Measurements from ENCODE around the gene SH3D19.
A peak's percentile ranks its signal among the peaks of the same experiment; 100 is the strongest.
"Not testable (repeated sequence)": the region's sequence is repeated elsewhere in the genome, so short reads cannot be mapped to it uniquely, and the experiment has no call there.

Gene SH3D19

DNA sequence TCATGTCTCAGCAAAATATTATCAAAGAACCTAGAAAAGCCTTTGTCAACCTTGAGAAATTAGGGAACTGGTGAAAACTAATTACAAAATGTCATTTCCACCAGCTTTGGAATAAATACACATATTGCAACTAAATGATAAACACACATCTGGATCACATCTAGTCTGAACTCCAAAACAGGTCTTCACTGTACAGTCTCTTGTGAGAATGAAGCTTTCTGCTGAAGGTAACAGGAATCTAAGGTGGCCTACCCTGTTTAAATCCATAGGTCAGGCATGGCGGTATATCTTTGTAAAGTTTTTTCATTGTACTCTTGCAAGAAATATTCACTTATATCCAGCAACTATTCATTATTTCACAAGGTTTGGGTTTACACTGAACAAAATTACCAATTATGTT is 1.7 kb downstream of the SH3D19 start:
- DNase-seq, result no peak

DNA sequence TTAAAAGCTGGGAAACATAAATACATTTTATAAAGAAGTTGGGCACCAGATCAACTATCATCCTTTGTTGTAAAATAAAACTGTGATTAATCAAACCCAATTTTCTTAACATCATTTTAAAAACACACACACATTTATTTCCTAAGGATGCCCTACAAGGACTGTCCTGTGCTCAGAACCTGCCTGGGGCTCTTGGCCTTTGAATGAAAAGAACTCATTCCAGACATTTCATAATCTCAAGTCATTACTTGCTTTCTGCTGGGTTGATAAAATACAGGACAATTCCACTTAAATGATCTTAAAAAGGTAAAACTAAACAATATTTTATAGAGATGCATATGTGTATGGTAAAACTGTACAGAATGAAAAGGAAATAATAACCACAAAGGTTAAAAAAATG is 2.8 kb downstream of the SH3D19 start:
- DNase-seq, result no peak

DNA sequence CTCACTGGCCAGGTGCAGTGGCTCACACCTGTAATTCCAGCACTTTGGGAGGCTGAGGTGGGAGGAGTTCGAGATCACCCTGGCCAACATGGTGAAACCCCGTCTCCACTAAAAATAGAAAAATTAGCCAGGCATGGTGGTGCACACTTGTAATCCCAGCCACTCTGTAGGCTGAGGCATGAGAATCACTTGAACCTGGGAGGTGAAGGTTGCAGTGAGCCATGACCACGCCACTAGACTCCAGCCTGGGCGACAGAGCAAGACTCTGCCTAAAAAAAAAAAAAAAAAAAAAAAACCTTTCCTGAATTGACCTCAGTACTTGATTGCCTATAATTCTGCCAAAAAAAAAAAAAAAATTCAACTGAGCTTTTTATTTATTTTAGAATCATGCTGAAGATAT is 3.2 kb downstream of the SH3D19 start:
- not testable (repeated sequence) for DNase-seq

DNA sequence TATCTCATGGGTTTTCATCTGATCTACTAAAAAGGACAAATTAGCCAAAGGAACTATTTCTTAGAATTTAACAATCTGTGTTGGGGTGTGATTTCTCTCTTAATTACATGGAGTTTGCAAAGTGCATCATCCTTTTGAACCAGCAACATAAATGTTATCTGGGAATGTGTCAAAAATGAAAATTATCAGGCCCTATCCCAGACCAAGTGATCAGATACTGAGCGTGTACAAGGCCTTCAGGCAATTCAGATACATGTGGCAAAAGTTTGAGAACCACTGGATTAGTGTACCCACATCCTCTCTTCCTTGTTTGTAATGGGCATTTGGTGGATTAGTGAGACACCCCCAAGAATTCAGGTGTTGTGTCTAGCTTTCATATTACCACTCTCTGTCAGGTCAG is 3.8 kb downstream of the SH3D19 start:
- no peak for DNase-seq

DNA sequence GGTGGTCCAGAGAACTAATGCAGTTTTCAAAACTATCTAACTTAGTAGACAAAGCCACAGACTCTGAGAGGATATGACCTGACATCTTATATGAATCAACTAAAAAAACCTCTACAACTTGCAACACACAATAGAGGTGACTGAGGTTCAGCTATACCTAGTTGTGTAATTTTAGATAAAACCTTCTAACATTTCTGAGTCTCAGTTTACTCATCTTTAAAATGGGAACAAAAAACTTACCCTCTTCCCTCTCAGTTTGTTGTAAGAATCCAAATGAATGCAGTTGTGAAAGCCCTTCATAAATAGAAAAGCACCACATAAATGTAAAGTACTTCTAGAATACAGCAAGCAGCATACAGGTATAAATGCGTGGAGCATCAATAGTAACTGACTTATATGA is 5.9 kb downstream of the SH3D19 start:
- no peak for DNase-seq

DNA sequence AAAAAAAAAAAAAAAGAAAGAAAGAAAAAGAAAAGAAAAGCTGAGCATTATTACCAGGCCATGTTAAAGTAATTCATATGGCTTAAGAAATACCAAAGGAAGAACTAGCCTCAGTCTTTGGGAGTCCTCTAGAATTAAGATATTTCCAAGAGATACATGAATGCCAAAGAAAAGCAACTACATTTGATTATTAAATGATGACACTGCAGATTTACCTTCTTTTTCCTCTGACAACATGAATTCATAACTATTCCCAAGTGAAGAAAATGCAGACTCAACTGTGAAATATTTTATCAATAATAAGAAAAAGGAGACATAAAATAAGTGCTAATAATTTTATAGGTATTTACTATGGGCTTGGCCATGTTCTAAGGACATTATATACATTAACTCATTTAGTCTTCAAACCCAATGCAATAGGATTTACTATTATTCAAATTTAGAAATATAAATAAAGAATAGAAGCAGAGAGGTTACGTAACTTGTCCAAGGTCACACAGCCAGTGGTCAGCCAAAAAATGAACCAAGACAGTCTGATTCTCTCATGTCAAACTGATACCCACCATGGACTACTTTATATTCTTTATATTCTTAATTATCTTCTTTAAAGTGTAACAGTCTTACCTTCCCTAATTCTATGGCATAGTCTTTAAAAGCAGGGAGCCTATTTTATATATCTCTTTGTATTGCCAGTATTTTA is 6.9 kb downstream of the SH3D19 start:
- DNase-seq, result no peak

DNA sequence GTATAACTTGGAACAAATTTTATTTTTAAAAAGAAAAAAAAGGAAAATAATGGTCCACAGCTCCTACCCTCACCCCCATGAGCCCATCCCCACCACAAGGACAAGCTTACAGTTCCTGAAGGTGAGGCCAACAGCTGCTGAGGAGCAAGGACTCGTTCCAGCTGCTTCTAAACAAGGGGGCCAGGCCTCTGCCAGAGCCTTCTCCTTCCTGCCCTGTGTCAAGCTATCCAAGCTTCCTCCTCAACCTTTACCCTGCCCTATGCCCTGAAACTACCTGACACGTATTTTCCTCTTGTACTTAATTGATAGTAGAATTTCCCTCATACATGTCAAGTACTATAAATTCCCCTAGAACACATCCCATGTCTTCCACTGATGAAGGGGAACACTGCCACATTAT is 8.8 kb downstream of the SH3D19 start:
- no peak for DNase-seq

DNA sequence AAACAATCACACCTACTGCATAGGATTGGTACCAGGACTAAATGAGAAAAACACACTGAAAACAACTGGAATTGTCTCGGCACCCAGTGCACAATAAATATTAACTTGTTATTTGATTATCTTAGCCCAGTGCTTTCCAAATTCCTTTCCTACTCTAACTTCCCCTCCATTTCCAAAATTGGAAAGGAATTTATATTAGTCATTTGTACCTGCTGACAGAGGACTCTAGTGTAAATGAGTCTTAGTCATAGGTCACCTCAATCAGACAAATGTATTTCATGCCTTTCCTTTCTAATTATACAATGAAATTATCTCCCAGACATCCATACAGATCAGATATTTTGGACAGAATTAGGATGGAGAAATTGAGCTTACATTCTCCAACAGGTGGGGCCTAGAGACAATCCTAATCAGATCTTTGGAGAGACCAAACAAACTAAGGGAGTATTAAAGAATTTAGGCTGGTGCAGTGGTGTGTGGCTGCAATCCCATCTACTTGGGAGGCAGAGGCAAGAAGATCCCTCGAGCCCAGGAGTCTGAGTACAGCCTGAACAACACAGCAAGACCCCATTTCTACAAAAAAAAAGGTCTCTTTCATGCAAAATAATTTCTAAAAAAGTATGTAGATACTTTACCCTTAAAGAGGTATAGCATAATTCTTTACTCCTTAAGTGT is 10.1 kb downstream of the SH3D19 start:
- no peak for DNase-seq

DNA sequence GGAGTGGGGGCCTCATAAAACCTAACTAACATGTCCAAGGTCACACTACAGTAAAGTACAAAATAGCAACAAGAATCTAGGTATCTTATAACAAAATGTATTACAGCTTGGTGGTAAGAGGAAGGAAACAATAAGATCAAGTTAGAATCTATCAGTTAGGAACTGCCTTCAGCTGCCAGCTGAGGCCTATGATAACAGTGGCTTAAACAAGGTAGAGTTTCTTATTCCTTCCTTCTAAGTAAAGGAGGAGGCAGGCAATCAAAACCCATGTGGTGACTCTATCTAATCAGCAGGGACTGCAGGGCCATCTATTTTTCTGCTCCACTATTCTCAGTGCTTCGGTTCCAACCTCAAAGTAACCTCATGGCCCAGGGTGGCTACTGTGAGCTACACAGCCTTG is 10.9 kb downstream of the SH3D19 start:
- DNase-seq, result no peak

DNA sequence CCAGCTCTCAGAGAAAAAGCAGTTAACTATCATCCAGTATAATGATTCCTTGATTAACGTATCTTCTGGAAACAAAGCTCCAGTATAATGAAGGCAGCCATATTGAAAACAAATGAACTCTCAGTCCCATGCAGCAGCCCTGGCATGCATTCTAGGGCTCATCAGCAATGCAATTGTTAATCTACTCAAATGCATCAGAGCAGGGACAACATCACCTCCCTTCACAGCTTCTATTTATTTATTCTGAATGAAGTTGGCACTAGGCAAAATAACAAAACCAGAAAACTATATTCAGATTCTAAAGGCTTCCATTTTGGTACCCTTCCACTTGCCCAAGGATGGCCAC is 11.4 kb downstream of the SH3D19 start:
- no peak for DNase-seq

DNA sequence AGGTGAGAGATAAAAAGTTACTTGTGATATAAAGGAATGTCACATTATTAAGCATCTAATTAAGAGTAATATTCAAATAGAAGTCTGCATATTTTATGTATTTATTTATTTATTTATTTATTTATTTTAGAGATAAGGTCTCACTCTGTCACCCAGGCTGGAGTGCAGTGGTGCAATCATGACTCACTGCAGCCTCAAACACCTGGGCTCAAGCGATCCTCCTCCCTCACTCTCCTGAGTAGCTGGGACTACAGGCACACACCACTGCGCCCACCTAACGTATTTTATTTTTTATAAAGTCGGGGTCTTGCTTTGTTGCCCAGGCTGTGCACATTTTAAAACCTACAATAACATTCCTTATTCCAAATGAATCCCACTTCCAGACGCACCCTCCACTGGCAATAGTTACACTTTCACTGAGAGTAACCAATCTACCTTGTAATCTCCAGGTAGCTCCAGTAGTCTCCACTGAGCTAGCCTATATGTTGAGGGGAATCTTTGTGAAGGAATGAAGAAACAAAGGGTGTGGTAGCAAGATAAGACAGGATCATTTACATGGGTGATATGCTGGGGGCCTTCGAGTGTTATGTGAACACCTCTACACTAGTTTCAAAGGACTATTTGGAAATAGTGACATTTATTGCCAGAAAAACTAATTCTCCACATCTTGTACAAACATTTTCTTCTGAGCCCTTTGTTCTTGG is 11.9 kb downstream of the SH3D19 start:
- DNase-seq, result no peak

DNA sequence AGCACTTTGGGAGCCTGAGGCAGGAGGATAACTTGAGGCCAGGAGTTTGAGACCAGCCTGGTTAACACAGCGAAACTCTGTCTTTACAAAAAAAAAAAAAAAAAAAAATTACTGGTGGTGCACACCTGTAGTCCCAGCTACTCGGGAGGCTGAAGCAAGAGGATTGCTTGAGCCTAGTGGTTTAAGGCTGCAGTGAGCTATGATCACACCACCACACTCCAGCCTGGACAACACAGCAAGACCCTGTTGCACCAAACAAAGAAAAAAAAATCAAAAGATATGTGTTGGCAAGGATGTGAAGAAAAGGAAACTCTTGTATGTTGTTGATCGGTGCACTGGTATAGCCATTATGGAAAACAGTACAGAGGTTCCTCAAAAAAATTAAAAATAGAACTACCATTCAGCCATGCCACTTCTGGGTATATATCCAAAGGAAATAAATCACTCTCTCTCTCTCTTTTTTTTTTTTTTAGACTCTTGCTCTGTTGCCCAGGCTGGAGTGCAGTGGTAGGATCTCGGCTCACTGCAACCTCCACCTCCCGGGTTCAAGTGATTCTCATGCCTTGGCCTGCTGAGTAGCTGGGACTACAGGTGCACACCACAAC is 15.2 kb downstream of the SH3D19 start:
- no peak for DNase-seq

DNA sequence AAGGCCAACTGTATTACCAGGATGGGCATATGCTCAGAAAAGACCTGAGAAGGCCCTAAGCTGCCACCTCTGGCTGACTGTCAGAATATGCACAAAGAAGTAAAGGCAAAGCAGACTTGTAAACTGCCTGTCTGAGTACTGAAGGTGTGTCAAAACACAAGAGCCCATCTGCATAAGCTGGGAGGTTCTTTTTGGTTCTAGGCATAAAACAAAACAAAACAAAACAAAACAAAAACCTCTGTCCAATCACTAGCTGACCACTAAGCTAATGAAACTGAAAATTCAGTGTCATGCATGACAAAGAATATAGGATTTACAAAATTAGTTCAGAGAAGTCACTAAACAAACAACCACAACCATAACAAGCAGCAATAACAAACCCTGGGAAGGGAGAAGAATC is 20.6 kb downstream of the SH3D19 start:
- no peak for DNase-seq

DNA sequence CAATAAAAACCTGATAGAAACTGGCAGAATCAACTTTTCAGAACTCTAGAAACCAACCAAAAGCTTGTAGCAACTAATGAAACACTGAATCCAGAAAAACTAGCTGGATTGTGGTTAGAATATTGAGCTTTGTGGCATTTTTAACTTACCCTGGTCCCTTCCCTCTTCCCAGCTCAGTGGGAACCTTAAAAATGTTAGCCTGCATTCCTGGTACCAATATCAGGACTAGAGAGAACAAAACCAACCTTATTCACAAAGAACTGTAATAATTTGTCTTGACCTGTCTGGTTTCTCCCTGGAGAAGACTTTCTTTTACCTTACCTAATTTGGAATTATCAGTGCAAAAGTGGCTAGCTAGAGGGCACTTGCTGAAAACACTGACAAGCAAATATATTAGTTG is 21.2 kb downstream of the SH3D19 start:
- DNase-seq, result no peak

DNA sequence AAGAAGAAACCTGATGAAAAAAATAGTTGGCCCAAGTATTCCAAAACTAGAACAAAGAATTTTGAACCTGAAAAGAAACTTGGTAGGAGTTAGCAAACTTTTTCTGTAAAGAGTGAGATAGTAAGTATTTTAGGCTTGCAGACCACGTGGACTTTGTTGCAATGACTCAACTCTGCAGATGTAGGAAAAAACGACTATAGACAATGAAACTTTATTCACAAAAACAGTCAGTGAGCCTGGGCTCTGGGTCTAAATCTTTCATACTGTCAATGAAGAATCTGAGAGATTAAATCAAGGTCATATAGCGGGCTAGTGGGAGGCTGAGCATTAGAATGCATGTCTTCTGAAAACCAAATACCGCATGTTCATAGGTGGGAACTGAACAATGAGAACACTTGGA is 23.0 kb downstream of the SH3D19 start:
- peak in 2 of 58 donors; percentile 5 to 25 for DNase-seq

DNA sequence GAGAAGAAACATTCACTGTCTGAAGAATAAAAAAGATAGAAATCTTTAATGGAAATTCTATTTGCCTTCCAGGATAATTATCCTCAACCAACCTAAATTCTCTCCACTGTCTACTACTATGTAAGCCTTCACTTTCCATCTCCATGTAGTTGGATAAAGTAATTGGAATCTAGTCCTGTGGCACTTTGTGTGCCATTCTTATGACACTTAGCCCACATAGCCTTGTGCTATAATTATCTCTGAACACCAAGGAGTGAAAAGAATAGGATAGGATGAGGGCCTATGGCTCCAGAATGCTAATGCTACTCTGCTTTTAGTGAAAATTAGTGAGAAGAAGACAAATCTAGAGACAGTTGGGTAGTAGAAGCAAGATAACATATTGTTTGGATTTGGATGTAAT is 28.2 kb downstream of the SH3D19 start:
- DNase-seq, result no peak

DNA sequence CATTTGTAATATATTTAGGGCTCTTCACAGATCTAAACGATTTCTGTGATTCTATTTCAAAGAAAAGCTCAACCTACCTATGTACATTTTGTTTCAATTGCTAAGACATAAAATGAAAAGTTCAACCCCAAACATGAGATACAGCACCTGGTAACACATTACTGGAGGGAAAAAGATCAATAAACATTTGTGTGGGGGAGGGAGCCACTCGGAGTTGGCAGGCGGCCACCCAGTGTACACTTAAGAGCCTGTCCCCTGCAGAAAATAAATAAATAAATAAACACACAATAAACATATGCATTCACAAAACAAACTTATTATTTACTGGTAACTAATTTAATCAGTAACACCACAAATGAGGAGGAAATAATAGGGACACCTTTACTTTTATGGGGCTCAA is 29.2 kb downstream of the SH3D19 start:
- peak in 1 of 58 donors; percentile 48 for DNase-seq

DNA sequence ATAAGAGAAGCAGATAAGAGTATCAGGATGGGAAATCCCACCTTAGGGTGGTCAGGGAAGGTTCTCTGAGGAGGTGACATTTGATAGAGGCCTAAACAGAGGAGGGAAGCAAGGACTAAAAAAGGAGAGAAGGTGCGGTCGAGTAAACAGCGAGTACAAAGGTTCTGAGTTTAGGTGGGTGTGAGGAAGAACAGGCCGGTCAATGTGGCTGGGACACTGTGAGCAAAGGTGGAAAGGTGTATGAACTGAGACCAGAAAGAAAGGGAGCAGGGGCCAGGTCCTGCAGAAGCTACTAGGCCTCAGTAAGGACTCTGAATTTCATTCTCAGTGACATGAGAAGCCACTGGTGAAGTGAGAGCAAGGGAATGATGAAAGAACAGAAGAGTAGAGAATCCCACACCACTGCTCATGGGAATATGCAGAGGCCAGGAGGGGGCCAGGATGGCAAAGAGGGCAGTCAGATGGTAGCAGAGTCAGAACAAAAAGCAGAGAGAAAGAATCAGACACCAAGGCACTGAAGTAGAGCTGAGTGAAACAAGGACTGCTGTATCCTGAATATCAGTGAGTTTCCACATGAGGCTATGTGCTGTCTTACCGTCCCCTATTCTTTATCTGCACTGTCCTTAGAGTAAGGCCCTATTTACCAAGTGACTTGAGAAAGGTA is 30.4 kb downstream of the SH3D19 start:
- no peak for DNase-seq

DNA sequence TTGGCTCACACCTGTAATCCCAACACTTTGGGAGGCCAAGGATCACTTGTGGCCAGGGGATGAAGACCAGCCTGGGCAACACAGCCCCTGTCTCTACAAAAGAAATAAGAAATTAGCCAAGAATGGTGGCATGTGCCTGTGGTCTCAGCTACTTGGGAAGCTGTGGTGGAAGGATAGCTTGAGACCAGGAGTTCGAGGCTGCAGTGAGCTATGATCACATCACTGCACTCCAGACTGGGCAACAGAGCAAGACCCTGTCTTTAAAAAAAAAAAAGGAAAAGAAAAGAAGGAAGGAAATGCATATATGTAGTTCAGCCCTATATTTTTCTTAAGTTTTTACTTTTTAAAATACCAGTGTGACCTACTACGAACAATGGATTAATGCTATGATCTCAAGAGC is 33.4 kb downstream of the SH3D19 start:
- no peak for DNase-seq

DNA sequence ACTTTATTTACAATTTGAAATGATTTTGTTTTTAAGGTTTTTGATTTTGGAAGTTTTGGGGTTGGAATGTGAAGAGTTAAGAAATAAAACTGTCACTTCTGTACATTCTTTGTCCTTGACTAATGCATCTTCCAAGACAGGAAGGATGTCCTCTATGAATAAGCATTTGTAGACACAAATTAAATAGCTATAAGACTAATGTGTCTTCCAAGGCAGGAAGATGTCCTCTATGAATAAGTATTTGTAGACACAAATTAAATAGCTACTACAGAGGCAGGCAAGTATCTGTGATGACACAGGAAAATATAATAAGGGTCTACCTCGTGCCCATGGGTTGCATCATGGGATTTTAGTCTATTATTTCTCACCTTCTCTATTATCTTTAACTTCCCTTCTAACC is 33.9 kb downstream of the SH3D19 start:
- no peak for DNase-seq

DNA sequence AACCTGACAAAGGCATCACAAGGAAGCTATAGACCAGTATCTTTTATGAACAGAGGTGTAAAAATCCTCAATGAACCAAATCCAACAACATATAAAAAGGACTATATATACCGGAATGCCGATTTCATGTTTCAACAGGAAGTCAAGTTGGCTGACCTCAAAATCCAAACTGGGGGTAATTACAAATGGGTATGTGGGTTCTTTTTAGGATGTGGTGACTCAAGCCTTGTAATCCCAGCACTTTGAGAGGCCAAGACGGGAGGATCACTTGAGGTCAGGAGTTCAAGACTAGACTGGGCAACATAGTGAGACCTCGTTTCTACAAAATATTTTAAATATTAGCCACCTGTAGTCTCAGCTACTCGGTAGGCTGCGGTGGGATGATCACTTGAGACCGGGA is 38.0 kb downstream of the SH3D19 start:
- DNase-seq, result no peak
